VCaP (cell line): ENCODE results near the gene BLOC1S3.

Experiments
- H3K27ac ChIP-seq: fragments of 450-650 bp; 2 replicates; pipeline ENCODE4 v1.5.1; 2017
- TF ChIP-seq, protein P1 (sequence below): fragments of 450-650 bp; conservative IDR thresholded peaks from 2 replicates; pipeline ENCODE4 v1.5.1; 2017; ENCODE audit warnings: mild to moderate bottlenecking, moderate library complexity

The BLOC1S3 gene

DNA sequence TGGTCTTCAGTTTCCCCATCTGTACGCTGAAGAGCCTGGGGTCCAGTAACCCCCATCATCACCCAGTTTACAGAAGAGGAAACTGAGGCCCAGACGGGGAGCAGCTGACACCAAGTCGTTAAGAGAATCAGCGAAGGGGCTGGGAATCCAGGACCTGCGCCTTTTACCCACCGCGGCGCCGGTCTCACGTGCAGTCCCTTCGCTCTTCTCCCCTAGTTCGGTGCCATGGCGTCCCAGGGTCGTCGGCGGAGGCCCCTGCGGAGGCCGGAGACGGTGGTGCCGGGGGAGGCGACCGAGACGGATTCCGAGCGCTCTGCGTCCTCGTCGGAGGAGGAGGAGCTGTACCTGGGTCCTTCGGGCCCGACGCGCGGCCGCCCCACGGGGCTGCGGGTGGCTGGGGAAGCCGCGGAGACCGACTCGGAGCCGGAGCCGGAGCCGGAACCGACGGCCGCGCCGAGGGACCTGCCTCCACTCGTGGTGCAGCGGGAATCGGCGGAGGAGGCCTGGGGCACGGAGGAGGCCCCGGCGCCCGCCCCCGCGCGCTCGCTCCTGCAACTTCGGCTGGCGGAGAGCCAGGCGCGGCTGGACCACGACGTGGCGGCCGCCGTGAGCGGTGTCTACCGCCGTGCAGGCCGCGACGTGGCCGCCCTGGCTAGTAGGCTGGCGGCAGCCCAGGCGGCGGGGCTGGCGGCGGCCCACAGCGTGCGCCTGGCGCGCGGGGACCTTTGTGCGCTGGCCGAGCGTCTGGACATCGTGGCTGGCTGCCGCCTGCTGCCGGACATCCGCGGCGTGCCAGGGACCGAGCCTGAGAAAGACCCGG, 698 bp downstream of the BLOC1S3 start:
- TF ChIP-seq, protein P1, sequence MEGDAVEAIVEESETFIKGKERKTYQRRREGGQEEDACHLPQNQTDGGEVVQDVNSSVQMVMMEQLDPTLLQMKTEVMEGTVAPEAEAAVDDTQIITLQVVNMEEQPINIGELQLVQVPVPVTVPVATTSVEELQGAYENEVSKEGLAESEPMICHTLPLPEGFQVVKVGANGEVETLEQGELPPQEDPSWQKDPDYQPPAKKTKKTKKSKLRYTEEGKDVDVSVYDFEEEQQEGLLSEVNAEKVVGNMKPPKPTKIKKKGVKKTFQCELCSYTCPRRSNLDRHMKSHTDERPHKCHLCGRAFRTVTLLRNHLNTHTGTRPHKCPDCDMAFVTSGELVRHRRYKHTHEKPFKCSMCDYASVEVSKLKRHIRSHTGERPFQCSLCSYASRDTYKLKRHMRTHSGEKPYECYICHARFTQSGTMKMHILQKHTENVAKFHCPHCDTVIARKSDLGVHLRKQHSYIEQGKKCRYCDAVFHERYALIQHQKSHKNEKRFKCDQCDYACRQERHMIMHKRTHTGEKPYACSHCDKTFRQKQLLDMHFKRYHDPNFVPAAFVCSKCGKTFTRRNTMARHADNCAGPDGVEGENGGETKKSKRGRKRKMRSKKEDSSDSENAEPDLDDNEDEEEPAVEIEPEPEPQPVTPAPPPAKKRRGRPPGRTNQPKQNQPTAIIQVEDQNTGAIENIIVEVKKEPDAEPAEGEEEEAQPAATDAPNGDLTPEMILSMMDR, result 0 out of 2 replicates have a peak, but pooled peaks have one; percentile 9
- H3K27ac ChIP-seq, result peak overlapping the region; percentile 95

DNA sequence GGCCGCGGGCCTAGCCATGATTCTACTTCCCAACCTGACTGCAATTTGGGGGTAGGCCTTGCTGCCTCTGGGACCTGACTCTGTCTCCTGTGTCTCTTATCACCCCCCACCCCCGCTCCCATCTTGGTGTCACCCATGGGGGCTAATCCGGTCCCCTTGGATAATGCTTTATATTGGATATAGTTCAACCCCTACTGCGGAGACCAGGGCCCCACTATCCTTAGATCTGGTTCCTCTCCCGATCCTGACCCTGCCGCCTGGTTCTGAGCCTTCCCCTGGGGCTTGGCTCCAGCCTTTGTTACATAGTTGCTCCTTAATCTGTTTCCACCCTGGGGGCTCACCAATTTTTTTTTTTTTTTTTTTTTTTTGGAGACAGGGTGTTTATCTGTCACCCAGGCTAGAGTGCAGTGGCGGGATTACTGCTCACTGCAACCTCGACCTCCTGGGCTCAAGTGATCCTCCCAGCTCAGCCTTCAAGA, 1.3 kb downstream of the BLOC1S3 start:
- TF ChIP-seq, protein P1, result no peak
- H3K27ac ChIP-seq, result peak overlapping the region; percentile 95

DNA sequence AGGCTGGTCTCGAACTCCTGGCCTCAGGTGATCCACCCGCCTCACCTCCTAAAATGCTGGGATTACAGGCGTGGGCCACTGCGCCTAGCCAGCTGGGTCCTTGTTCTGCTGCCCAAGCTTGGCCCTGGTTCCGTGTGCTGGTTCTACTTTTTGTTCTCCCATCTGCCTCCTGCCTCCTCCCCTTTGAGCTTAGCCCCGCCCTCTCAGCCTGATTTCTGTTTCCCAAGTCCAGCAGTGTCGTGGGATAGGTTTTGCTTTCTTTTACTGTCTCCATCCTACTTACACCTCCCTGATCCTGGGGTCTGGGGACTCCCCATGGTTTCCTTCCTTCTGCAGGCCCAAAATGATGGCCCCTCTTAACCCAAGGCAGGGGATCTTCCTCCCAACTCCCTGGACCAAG, 2.4 kb downstream of the BLOC1S3 start:
- TF ChIP-seq, protein P1, result no peak
- peak overlapping the region; percentile 95 for H3K27ac ChIP-seq

DNA sequence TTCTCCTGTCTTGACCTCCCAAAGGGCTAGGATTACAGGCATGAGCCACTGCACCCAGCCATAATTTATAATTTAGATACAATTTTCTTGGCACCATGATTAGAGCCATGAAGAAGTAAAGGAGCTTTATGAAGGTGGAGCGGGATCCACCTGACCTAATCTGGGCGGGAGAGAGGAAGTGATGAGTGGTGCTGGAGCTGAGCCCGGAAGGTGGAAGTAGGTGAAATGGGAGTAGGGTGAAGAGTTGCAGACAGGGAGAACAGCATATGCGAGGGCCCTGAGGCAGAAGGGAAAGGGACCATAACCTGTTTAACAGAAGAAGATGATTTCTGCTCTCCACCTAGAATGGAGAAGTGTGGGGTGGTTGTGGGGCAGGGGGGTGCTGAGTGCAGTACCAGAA, 4.2 kb downstream of the BLOC1S3 start:
- H3K27ac ChIP-seq, result no peak overlapping the region
- TF ChIP-seq, protein P1, result no peak

DNA sequence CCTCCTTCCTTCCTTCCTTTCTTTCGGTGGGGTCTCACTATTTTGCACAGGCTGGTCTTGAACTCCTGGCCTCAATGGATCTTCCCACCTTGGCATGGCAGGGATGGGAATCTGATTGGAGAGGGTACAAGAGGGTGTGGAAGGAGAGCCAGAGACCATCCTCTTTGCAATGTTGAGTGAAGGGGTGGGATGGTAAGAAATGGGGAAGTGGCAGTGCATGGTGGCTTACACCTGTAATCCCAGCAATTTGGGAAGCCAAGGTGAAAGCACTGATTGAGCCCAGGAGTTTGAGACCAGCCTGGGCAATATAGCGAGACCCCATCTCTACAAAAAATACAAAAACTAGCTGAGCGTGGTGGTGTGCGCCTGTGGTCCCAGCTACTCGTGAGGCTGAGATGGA, 5.5 kb downstream of the BLOC1S3 start:
- TF ChIP-seq, protein P1, result no peak
- no peak overlapping the region for H3K27ac ChIP-seq

DNA sequence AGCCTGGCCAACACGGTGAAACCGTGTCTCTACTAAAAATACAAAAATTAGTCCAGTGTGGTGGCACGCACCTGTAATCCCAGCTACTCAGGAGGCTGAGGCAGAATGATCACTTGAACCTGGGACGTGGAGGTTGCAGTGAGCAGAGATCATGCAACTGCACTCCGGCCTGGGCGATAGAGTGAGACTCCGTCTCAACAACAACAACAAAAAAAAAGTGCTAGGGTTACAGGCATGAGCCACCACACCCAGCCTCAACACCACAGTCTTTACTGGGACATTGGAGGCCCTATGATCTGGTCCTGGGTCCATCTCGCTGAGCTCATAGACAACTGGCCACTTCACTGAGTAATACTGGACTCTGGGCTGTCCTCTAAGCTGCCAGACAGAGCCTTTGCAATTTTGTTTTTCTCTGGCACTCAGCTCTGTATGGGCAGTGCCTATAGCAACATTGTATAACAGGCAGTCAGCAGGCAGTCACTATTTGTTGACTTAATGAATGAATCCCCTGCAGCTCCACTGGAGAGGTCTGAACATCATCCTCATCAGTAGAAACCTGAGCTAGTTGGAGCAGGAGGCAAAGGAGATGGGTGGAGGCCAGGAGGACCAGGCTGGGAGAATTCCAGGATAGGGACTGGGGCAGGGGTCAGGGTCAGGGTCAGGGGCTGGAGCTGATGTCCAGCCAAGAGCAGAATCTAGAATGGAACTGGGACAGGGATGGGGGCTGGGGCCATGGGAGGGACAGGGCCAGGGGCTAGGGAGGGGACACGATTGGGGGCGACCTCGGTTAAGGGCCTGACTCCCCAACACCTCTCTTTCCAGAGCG, 8.1 kb downstream of the BLOC1S3 start:
- H3K27ac ChIP-seq, result no peak overlapping the region
- TF ChIP-seq, protein P1, result no peak

DNA sequence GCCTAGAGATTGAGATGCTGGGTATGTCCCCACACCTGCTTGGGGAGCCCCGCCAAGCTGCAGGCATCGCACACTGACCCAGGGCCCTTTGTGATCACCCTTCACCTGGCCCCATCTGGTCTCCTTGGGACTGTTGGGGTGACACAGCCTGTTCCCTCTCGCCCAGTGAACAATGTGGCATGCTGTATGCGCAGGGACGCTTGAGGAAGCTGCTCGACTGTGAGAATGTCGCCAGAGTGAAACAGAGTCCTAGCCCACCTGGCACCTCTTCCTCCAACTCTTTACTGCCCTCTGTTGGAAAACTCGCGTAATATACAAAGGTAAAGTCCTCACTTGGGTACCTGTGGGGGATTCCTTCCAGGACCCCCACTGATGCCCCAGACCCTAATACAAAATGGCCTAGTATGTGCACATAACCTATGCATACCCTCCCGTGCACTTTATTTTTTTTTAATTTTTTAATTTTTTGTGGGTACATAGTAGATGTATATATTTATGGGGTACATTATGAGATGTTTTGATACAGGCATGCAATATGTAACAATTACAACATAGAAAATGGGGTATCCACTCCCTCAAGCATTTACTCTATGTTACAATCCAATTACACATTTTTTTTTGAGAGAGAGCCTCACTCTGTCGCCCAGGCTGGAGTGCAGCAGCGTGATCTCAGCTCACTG, 9.0 kb downstream of the BLOC1S3 start:
- TF ChIP-seq, protein P1, result peak; percentile 68
- no peak overlapping the region for H3K27ac ChIP-seq
